Vagina (tissue), 2 donors: ENCODE data around the gene DNAH1. TPM values are rescaled to one million over a fixed set of nuclear protein-coding genes. Genes with fewer than 3 reads are reported as not detected.
A peak's percentile ranks its signal among the peaks of the same experiment; 100 is the strongest.

ENCODE experiments used
- DNase-seq, 2 donors: peaks; one replicate each; pipeline ENCODE4 v3.0.0-alpha.2; 2017; ENCODE audit errors: extremely low spot score in 2 of 2
- H3K27ac ChIP-seq: fragments of 200-600 bp; sonication (generic); one replicate; pipeline ENCODE4 v1.5.1; 2019
- H3K27me3 ChIP-seq: fragments of 200-600 bp; sonication (generic); one replicate; pipeline ENCODE4 v1.5.1; 2019
- H3K36me3 ChIP-seq, 2 donors: fragments of 200-600 bp; sonication (generic); one replicate each; pipeline ENCODE4 v1.5.1; 2017 to 2019
- H3K4me1 ChIP-seq: fragments of 200-600 bp; sonication (generic); one replicate; pipeline ENCODE4 v1.5.1; 2019
- H3K4me3 ChIP-seq, 2 donors: fragments of 200-600 bp; sonication (generic); 1 replicate in 1 of 2; 2 replicates in 1 of 2; pipeline ENCODE4 v1.5.1; 2016 to 2019
- H3K9me3 ChIP-seq: fragments of 200-600 bp; sonication (generic); one replicate; pipeline ENCODE4 v1.5.1; 2019
- POLR2A ChIP-seq, 2 donors: fragments of 450-650 bp; IDR thresholded peaks; one replicate each; pipeline ENCODE4 v1.6.1; 2017; ENCODE audit warnings: antibody characterized with exemption in 2 of 2, mild to moderate bottlenecking in 2 of 2, moderate library complexity in 2 of 2
- POLR2AphosphoS5 ChIP-seq, 2 donors: sonication (generic); formaldehyde crosslinking; IDR thresholded peaks; one replicate each; pipeline ENCODE4 v1.9.0; 2017; ENCODE audit warnings: antibody characterized with exemption in 2 of 2, mild to moderate bottlenecking in 2 of 2, low read depth in 1 of 2; ENCODE audit not compliant: insufficient read depth in 1 of 2
- intact Hi-C: fragments of 100-400 bp; cut with DNase I; formaldehyde crosslinking; loops from one replicate; pipeline ENCODE4 v1.15.1; 2023
- total RNA-seq: library from RNA; depleted of rRNA; stranded (reverse); fragments of >200 nt; gene quantifications from one replicate; pipeline ENCODE4 v1.2.3, GENCODE V29; 2016
- TF ChIP-seq, protein P1 (sequence below), 3 experiments: fragments of 450-650 bp in 2 of 3; fragments of 200-600 bp in 1 of 3; sonication (generic) in 1 of 3; IDR thresholded peaks; one replicate each; pipeline ENCODE4 v1.5.1; 2017 to 2019; ENCODE audit warnings: antibody characterized with exemption in 3 of 3, mild to moderate bottlenecking in 2 of 3, moderate library complexity in 2 of 3

DNAH1 gene
- total RNA-seq, 1 donor from 2014 or later = 12.3 TPM

DNA sequence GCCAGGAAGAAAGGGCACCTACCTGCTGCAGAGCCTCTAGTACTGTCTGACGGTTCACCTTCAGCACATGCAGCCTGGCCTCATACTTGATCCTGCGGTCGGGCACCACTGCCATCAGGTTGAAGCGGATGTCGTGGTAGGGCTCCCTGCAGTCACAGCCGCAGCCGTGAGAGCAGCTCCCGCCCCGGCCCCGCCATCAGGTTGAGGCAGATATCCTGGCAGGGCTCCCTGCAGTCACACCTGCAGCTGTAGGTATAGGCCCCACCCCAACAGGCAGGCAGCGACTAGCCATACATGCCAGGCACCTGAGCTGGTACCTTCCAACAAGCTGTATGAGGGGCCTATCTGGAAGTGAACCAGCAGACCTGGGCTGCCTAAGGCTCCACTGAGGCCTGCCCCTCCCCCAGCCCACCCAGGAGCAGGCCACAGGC is 90.1 kb downstream of the DNAH1 start:
- TF ChIP-seq, protein P1, sequence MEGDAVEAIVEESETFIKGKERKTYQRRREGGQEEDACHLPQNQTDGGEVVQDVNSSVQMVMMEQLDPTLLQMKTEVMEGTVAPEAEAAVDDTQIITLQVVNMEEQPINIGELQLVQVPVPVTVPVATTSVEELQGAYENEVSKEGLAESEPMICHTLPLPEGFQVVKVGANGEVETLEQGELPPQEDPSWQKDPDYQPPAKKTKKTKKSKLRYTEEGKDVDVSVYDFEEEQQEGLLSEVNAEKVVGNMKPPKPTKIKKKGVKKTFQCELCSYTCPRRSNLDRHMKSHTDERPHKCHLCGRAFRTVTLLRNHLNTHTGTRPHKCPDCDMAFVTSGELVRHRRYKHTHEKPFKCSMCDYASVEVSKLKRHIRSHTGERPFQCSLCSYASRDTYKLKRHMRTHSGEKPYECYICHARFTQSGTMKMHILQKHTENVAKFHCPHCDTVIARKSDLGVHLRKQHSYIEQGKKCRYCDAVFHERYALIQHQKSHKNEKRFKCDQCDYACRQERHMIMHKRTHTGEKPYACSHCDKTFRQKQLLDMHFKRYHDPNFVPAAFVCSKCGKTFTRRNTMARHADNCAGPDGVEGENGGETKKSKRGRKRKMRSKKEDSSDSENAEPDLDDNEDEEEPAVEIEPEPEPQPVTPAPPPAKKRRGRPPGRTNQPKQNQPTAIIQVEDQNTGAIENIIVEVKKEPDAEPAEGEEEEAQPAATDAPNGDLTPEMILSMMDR (IDR thresholded peaks at IDR 0.05) = no peak
- TF ChIP-seq POLR2A (IDR thresholded peaks at IDR 0.05) (no peak), POLR2AphosphoS5 (IDR thresholded peaks at IDR 0.05; ENCODE audit: insufficient read depth in 1 of 2, low read depth in 1 of 2) (peak in 1 of 2 donors; percentile 9)
- Histone ChIP-seq H3K9me3 (no peaks in the 10 kb centered on the region), H3K36me3 (peaks cover 0 to 63% of the 10 kb centered on the region in 2 donors), H3K27ac (peak overlapping the region; percentile 65), H3K27me3 (no peaks in the 10 kb centered on the region), H3K4me1 (peaks cover 47% of the 10 kb centered on the region), H3K4me3 (peak overlapping the region in 1 of 2 donors; percentile 3)
- DNase-seq = no peak
- intact Hi-C loops = no loop called here

DNA sequence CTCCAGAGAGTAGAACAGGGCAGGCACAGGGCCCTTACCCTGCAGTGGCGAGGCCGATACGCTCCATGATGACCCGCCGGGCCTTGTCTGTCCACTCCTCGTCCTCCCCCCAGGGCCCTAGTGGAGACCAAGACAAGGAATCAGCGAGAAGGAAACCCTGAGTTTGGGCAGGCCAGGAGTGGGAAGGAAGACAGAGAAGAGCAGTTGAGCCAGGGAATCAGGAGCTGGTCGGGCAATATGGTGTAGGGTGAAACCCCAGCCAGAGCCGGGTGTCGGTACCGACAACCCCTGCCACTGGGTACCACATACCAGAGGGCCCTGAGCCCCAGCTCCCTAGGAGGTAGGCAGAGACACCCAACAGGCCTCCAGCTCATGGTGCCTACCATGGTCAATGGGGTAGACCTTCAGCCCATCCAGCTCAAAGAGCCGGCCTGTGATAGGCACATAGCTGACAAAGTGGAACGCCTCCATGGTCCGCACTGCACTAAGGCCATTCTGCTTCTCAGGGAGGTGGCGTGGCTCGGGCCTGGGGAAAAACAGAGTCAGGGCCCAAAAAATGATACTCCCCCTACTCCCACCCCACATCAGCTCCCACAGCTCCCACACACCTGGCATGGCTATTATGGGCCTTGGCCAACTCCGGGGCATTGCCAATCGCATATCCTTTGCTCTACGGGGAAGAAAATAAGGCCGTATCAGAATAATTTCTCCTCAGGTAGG is 90.8 kb downstream of the DNAH1 start:
- Histone ChIP-seq H3K27ac (peak overlapping the region; percentile 65), H3K9me3 (no peaks in the 10 kb centered on the region), H3K4me3 (no peak overlapping the region), H3K36me3 (peaks cover 0 to 56% of the 10 kb centered on the region in 2 donors), H3K4me1 (peaks cover 54% of the 10 kb centered on the region), H3K27me3 (no peaks in the 10 kb centered on the region)
- DNase-seq = no peak
- intact Hi-C loops = no loop called here
- TF ChIP-seq POLR2A (IDR thresholded peaks at IDR 0.05) = no peak
- TF ChIP-seq, protein P1 (IDR thresholded peaks at IDR 0.05) = no peak
- no peak for TF ChIP-seq POLR2AphosphoS5 (IDR thresholded peaks at IDR 0.05; ENCODE audit: insufficient read depth in 1 of 2, low read depth in 1 of 2)

DNA sequence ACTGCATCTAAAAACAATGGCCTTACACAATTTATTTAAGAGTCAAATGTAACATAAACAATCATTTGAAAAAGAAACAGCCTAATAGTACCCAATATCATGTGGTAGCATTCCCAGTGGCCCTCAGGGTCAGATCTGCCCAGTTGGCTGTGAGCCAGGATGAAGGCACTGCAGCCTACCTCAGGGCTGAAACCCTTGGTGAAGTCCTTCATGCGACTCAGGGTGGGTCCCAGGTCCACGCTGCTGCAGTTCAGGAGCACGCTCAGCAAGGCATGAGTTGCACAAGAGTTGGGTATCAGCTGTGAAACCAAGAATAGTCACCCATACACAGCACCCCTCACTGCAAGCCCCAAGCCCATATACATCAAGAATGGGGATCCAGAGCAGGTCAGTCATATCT is 91.7 kb downstream of the DNAH1 start:
- no peak for DNase-seq
- no peaks in the 10 kb centered on the region for H3K9me3 ChIP-seq
- intact Hi-C loops = no loop called here
- H3K27me3 ChIP-seq = no peaks in the 10 kb centered on the region
- peaks cover 62% of the 10 kb centered on the region for H3K4me1 ChIP-seq
- TF ChIP-seq POLR2AphosphoS5 (IDR thresholded peaks at IDR 0.05; ENCODE audit: insufficient read depth in 1 of 2, low read depth in 1 of 2) (no peak), POLR2A (IDR thresholded peaks at IDR 0.05) (no peak)
- TF ChIP-seq, protein P1 (IDR thresholded peaks at IDR 0.05) = no peak
- no peak overlapping the region for H3K27ac ChIP-seq
- H3K36me3 ChIP-seq = peaks cover 0 to 48% of the 10 kb centered on the region in 2 donors
- H3K4me3 ChIP-seq = no peak overlapping the region

DNA sequence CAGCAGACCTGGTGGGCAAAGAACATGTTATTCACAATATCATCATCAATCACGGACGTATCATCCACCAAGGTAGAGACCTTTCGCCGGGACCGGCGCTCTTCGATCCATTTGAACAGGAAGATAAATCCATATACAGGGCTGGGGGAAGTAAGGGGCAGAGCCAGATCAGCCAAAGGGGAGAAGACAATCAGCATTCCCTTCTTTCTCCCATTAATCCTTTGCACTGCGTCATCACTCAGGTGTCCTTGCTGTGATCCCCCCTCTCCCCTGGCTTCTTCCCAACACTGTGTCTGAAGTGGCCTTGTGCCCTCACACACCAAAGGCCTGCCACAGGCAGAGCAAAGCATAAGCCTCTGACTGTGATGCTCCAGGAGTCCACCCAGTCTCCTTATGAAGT is 92.3 kb downstream of the DNAH1 start:
- peak overlapping the region; percentile 97 for H3K27ac ChIP-seq
- H3K27me3 ChIP-seq = no peaks in the 10 kb centered on the region
- DNase-seq = no peak
- H3K36me3 ChIP-seq = peaks cover 0 to 41% of the 10 kb centered on the region in 2 donors
- intact Hi-C loops = no loop called here
- H3K9me3 ChIP-seq = no peaks in the 10 kb centered on the region
- H3K4me1 ChIP-seq = peaks cover 68% of the 10 kb centered on the region
- H3K4me3 ChIP-seq = peak overlapping the region in 1 of 2 donors; percentile 93
- TF ChIP-seq, protein P1 (IDR thresholded peaks at IDR 0.05) = no peak
- no peak for TF ChIP-seq POLR2A (IDR thresholded peaks at IDR 0.05)
- no peak for TF ChIP-seq POLR2AphosphoS5 (IDR thresholded peaks at IDR 0.05; ENCODE audit: insufficient read depth in 1 of 2, low read depth in 1 of 2)

DNA sequence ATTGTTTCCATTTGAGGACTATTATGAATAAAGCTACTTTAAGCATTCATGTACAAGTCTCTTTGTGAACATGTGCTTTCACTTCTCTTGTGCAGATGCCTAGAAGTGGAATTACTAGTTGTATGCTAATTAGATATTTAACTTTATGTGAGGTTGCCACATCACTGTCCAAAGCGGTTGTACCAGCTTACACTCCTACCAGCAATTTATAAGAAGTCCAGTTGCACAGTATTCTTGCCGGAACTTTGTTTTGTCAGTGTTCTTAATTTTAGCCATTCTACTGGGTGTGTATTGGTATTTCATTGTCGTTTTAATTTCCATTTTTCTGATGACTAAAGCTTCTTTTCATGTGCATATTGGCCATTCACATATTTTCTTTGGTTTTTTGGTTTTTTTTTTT is 99.7 kb downstream of the DNAH1 start:
- Histone ChIP-seq H3K27me3 (no peaks in the 10 kb centered on the region), H3K4me1 (peaks cover 26% of the 10 kb centered on the region), H3K4me3 (no peak overlapping the region), H3K27ac (no peak overlapping the region), H3K9me3 (no peaks in the 10 kb centered on the region), H3K36me3 (no peaks in the 10 kb centered on the region)
- no peak for DNase-seq
- intact Hi-C loops = no loop called here
- TF ChIP-seq, protein P1 (IDR thresholded peaks at IDR 0.05) = no peak
- no peak for TF ChIP-seq POLR2A (IDR thresholded peaks at IDR 0.05)
- no peak for TF ChIP-seq POLR2AphosphoS5 (IDR thresholded peaks at IDR 0.05; ENCODE audit: insufficient read depth in 1 of 2, low read depth in 1 of 2)
